K562 (cell line): ENCODE data around the gene RAD54L. TPM values are rescaled to one million over a fixed set of nuclear protein-coding genes. Genes with fewer than 3 reads are reported as not detected.

ENCODE experiments used
- CHCHD3 ChIP-seq: fragments of 250-450 bp; sonication (Bioruptor Pico); IDR thresholded peaks from 2 replicates; pipeline ENCODE4 v2.1.2; 2022; ENCODE audit warnings: mild to moderate bottlenecking
- E2F4 ChIP-seq: sonication (generic); formaldehyde crosslinking; IDR thresholded peaks from 2 replicates; pipeline ENCODE4 v1.8.0; 2022; ENCODE audit warnings: mild to moderate bottlenecking, low read depth, missing genetic modification reagents
- E2F8 ChIP-seq: fragments of 450-650 bp; IDR thresholded peaks from 2 replicates; pipeline ENCODE4 v1.7.1; 2018; ENCODE audit warnings: mild to moderate bottlenecking, low read depth; ENCODE audit not compliant: partially characterized antibody
- ETV1 ChIP-seq: fragments of 450-650 bp; conservative IDR thresholded peaks from 2 replicates; pipeline ENCODE4 v1.6.1; 2016; ENCODE audit warnings: missing genetic modification characterization, control low read depth, low read depth, missing compliant biosample characterization
- FIP1L1 ChIP-seq: fragments of 200-400 bp; formaldehyde crosslinking; IDR thresholded peaks from 2 replicates; pipeline ENCODE4 v1.6.1; 2018; ENCODE audit warnings: mild to moderate bottlenecking, low read depth, low read length; ENCODE audit not compliant: poor library complexity, severe bottlenecking
- KDM5B ChIP-seq: fragments of 200-600 bp; sonication (generic); IDR thresholded peaks from 2 replicates; pipeline ENCODE4 v1.6.1; 2012; ENCODE audit warnings: low read depth, mild to moderate bottlenecking, moderate library complexity, low read length, control low read depth, inconsistent platforms; ENCODE audit not compliant: insufficient replicate concordance
- PHF20 ChIP-seq: fragments of 450-650 bp; IDR thresholded peaks from 2 replicates; pipeline ENCODE4 v1.6.1; 2018; ENCODE audit not compliant: partially characterized antibody
- POLR2A ChIP-seq: fragments of 450-650 bp; conservative IDR thresholded peaks from 2 replicates; pipeline ENCODE4 v1.6.1; 2016
- RERE ChIP-seq: sonication (generic); formaldehyde crosslinking; IDR thresholded peaks from 2 replicates; pipeline ENCODE4 v1.8.0; 2023; ENCODE audit warnings: missing genetic modification reagents, mild to moderate bottlenecking, borderline replicate concordance
- STAG1 ChIP-seq: sonication (generic); formaldehyde crosslinking; IDR thresholded peaks from 2 replicates; pipeline ENCODE4 v1.5.0; 2020; ENCODE audit warnings: missing genetic modification reagents, borderline replicate concordance
- TCFL5 ChIP-seq: fragments of 250-450 bp; sonication (Bioruptor Pico); conservative IDR thresholded peaks from 2 replicates; pipeline ENCODE4 v1.6.1; 2021; ENCODE audit warnings: mild to moderate bottlenecking, moderate library complexity, matching md5 sums
- TEAD1 ChIP-seq, 2 experiments: fragments of 450-650 bp in 1 of 2; sonication (generic) in 1 of 2; formaldehyde crosslinking; IDR thresholded peaks; 2 replicates each; pipeline versions ENCODE4 v1.4.0 to v1.8.0; 2020 to 2022; ENCODE audit warnings: mild to moderate bottlenecking in 2 of 2, missing genetic modification reagents in 1 of 2
- TRIM25 ChIP-seq: fragments of 450-650 bp; IDR thresholded peaks from 2 replicates; pipeline ENCODE4 v1.7.0; 2016; ENCODE audit warnings: borderline replicate concordance
- WHSC1 ChIP-seq: IDR thresholded peaks from one replicate; pipeline ENCODE4 v1.6.1; 2012; ENCODE audit warnings: low read length, control low read depth, inconsistent platforms
- ZBTB1 ChIP-seq: sonication (generic); formaldehyde crosslinking; IDR thresholded peaks from 2 replicates; pipeline ENCODE4 v1.8.1; 2023; ENCODE audit warnings: missing genetic modification reagents, low read depth, mild to moderate bottlenecking, borderline replicate concordance
- ZNF57 ChIP-seq: fragments of 450-650 bp; formaldehyde crosslinking; IDR thresholded peaks from 2 replicates; pipeline ENCODE4 v1.4.0; 2020; ENCODE audit warnings: mild to moderate bottlenecking, moderate library complexity
- polyA plus RNA-seq, 8 experiments: library from polyadenylated mRNA; depleted of rRNA in 4 of 8; stranded (reverse) in 5 of 8; unstranded in 3 of 8; fragments of >200 nt; fragmentation: Nextera tagmentation in 2 of 8; fragmentation: Illumina TruSeq in 1 of 8; extraction: Ambion mirVana in 2 of 8; extraction: Trizol in 1 of 8; gene quantifications; 2 replicates each; pipeline versions ENCODE4 v1.2.1 to v1.2.3, GENCODE V29; 2011 to 2014; ENCODE audit warnings: inconsistent platforms in 1 of 8, missing spikeins in 1 of 8
- total RNA-seq, 7 experiments: library from RNA; depleted of rRNA in 6 of 7; stranded (reverse); fragments of >200 nt in 6 of 7; fragmentation: Illumina TruSeq in 2 of 7; extraction: Trizol in 2 of 7; gene quantifications; 2 replicates each; pipeline versions ENCODE4 v1.2.1 to v1.2.3, GENCODE V29; 2011 to 2021; ENCODE audit warnings: low replicate concordance in 1 of 7

Gene RAD54L
- total and polyA plus RNA-seq, 9 of the 15 experiments (the other 6 are each of a cell fraction or from before 2014, with no cell fraction given): 17.9 to 92.3 (median 37.5) TPM

GRCh38 chr1:46247436-46248121, at the start of gene RAD54L (continued):
- TF ChIP-seq TRIM25 (no peak), ETV1 (tag) (no peak), CHCHD3 (CRISPR knock-in tag) (no peak), TEAD1 (CRISPR knock-in tag; IDR thresholded peaks at IDR 0.05) (no peak), ZBTB1 (0 out of 2 replicates have a peak, but pooled peaks have one; percentile 12), PHF20 (peak; percentile 23), E2F4 (CRISPR knock-in tag) (peak; percentile 100), POLR2A (peak; percentile 97), TCFL5 (CRISPR knock-in tag) (no peak), ZNF57 (CRISPR knock-in tag) (no peak), FIP1L1 (no peak), KDM5B (peak; percentile 88), RERE (no peak), WHSC1 (no peak), E2F8 (peak; percentile 98), STAG1 (no peak)
